Panc1 (cell line): ENCODE data around the gene C1D. TPM values are rescaled to one million over a fixed set of nuclear protein-coding genes. Genes with fewer than 3 reads are reported as not detected.

Source experiments
- ATAC-seq: fragments of 200-7000 bp; cut with Tn5 transposase; 2 replicates; pipeline ENCODE4 v1.9.1; 2020; ENCODE audit warnings: mild to moderate bottlenecking, moderate library complexity
- BruUV-seq: library from RNA; stranded (reverse); fragments of 400-500 nt; replicated peaks from 2 replicates; lab custom pipeline; 2021; lab: Mats Ljungman, UMichigan
- CTCF ChIA-PET: fragments of 300-600 bp; sonication (Branson Sonifier 250); formaldehyde crosslinking; loops from one replicate; lab custom pipeline; 2022; ENCODE audit warnings: antibody characterized with exemption; lab: Charles Lee
- POLR2A ChIA-PET: fragments of 300-600 bp; sonication (Branson Sonifier 250); formaldehyde crosslinking; loops from one replicate; lab custom pipeline; 2022; ENCODE audit warnings: antibody characterized with exemption; lab: Charles Lee
- DNase-seq: peaks from one replicate; pipeline ENCODE4 v3.0.0-alpha.2; 2010; ENCODE audit warnings: low read depth, low spot score
- H3K27ac ChIP-seq: 2 replicates; pipeline ENCODE4 v1.5.1; 2011; ENCODE audit warnings: mild to moderate bottlenecking, low read length, inconsistent platforms
- H3K27me3 ChIP-seq: fragments of 200-500 bp; sonication (Bioruptor generic); 2 replicates; pipeline ENCODE4 v1.6.0; 2014; ENCODE audit warnings: low read length, inconsistent platforms; ENCODE audit not compliant: control insufficient read depth, insufficient read depth
- H3K36me3 ChIP-seq: fragments of 200-500 bp; sonication (Bioruptor generic); 2 replicates; pipeline ENCODE4 v1.5.1; 2014; ENCODE audit warnings: inconsistent platforms, mild to moderate bottlenecking, low read length, moderate library complexity; ENCODE audit not compliant: control insufficient read depth, insufficient read depth
- H3K4me1 ChIP-seq: 2 replicates; pipeline ENCODE4 v1.5.1; 2011; ENCODE audit warnings: inconsistent platforms, mild to moderate bottlenecking, low read length, moderate library complexity; ENCODE audit not compliant: control insufficient read depth, insufficient read depth
- H3K4me3 ChIP-seq, 2 experiments: 2 replicates each; pipeline ENCODE4 v1.5.1; 2011 to 2012; ENCODE audit warnings: low read depth in 2 of 2, low read length in 2 of 2, mild to moderate bottlenecking in 2 of 2, inconsistent platforms in 1 of 2, moderate library complexity in 1 of 2
- H3K9me3 ChIP-seq: fragments of 200-500 bp; sonication (Bioruptor generic); 2 replicates; pipeline ENCODE4 v1.5.1; 2014; ENCODE audit warnings: low read depth, mild to moderate bottlenecking, inconsistent platforms, low read length, moderate library complexity; ENCODE audit not compliant: control insufficient read depth, insufficient read depth
- CTCF ChIP-seq: fragments of 450-650 bp; IDR thresholded peaks from 2 replicates; pipeline ENCODE4 v1.5.1; 2017; ENCODE audit warnings: mild to moderate bottlenecking
- POLR2AphosphoS5 ChIP-seq: IDR thresholded peaks from 2 replicates; pipeline ENCODE4 v1.6.1; 2012; ENCODE audit warnings: mild to moderate bottlenecking, low read depth, low read length, moderate library complexity
- SIN3A ChIP-seq: IDR thresholded peaks from 2 replicates; pipeline ENCODE4 v1.6.1; 2012; ENCODE audit warnings: low read depth, mild to moderate bottlenecking, low read length, moderate library complexity, borderline replicate concordance; ENCODE audit not compliant: insufficient read depth
- TCF7L2 ChIP-seq: IDR thresholded peaks from 2 replicates; pipeline ENCODE4 v1.6.1; 2011; ENCODE audit warnings: mild to moderate bottlenecking, low read depth, low read length, inconsistent platforms
- in situ Hi-C: cut with HindIII; loops from 2 replicates; pipeline ENCODE4 v1.10.0; 2016; ENCODE audit warnings: low sequenced_read_pairs, low pct_unique_long_range_greater_than_20kb
- intact Hi-C: fragments of 100-400 bp; cut with micrococcal nuclease; formaldehyde crosslinking; loops from one replicate; pipeline ENCODE4 v1.10.0; 2022; ENCODE audit not compliant: unreplicated experiment
- total RNA-seq: library from RNA; stranded (reverse); gene quantifications from one replicate; pipeline ENCODE4 v1.2.1, GENCODE V29; 2021; ENCODE audit not compliant: unreplicated experiment
- TF ChIP-seq, protein P1 (sequence below), 2 experiments: IDR thresholded peaks; 2 replicates each; pipeline ENCODE4 v1.6.1; 2011 to 2012; ENCODE audit warnings: low read depth in 2 of 2, control low read depth in 1 of 2, low read length in 1 of 2, mild to moderate bottlenecking in 1 of 2, moderate library complexity in 1 of 2; ENCODE audit not compliant: insufficient read depth in 1 of 2

C1D gene
- total RNA-seq, 1 experiment from 2014 or later = 16.8 TPM

DNA sequence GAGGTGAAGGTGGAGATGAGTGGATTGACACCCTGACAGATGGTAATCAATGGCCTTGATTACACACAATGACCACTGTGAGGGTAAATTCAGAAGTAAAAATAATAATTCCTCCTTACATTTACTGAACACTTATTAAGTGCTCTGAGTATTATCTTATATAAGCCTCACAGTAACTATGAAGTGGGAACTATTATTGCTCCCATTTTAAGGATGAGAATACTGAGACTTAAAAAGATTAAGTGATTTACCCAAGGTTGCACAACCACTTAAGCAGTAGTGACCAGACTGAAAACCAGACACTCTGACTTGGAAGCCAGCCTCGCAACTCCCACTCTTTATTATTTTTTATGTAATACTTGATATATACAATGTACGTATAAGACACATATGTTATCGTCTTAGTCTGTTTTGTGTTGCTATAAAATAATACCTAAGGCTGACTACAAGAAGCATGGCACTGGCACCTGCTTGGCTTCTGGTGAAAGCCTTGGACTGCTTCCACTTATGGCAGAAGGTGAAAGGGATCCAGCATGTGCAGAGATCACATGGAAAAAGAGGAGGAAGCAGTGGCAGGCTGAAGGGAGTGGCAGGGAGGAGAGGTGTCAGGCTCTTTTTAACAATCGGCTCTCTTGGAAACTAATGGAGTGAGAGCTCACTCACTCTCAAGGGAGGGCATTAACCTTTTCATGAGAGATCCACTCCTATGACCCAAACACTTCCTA, 41.5 kb upstream of the C1D start:
- no peak overlapping the region for H3K4me3 ChIP-seq
- in situ Hi-C loops (no loop called here), intact Hi-C loops (no loop called here)
- ATAC-seq (no peak), DNase-seq (no peak)
- ChIA-PET POLR2A (no interaction called here), CTCF (no interaction called here)
- TF ChIP-seq POLR2AphosphoS5 = no peak
- no peak for TF ChIP-seq CTCF
- TF ChIP-seq, protein P1, sequence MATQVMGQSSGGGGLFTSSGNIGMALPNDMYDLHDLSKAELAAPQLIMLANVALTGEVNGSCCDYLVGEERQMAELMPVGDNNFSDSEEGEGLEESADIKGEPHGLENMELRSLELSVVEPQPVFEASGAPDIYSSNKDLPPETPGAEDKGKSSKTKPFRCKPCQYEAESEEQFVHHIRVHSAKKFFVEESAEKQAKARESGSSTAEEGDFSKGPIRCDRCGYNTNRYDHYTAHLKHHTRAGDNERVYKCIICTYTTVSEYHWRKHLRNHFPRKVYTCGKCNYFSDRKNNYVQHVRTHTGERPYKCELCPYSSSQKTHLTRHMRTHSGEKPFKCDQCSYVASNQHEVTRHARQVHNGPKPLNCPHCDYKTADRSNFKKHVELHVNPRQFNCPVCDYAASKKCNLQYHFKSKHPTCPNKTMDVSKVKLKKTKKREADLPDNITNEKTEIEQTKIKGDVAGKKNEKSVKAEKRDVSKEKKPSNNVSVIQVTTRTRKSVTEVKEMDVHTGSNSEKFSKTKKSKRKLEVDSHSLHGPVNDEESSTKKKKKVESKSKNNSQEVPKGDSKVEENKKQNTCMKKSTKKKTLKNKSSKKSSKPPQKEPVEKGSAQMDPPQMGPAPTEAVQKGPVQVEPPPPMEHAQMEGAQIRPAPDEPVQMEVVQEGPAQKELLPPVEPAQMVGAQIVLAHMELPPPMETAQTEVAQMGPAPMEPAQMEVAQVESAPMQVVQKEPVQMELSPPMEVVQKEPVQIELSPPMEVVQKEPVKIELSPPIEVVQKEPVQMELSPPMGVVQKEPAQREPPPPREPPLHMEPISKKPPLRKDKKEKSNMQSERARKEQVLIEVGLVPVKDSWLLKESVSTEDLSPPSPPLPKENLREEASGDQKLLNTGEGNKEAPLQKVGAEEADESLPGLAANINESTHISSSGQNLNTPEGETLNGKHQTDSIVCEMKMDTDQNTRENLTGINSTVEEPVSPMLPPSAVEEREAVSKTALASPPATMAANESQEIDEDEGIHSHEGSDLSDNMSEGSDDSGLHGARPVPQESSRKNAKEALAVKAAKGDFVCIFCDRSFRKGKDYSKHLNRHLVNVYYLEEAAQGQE (IDR thresholded peaks at IDR 0.05; ENCODE audit: insufficient read depth in 1 of 2, low read depth in 2 of 2, low read length in 1 of 2) = no peak
- no peak for TF ChIP-seq TCF7L2
- TF ChIP-seq SIN3A = no peak
- peaks cover 5% of the 10 kb centered on the region; the same call in 1 of the 2 replicates for H3K9me3 ChIP-seq
- H3K36me3 ChIP-seq = no peaks in the 10 kb centered on the region
- no peak overlapping the region for H3K27ac ChIP-seq
- H3K4me1 ChIP-seq = no peaks in the 10 kb centered on the region
- H3K27me3 ChIP-seq = no peaks in the 10 kb centered on the region
- BruUV-seq = no TSS peak

- no peak for ATAC-seq
- CTCF ChIA-PET = no interaction called here
Measured at GRCh38 chr2:68103709-68104055, 40.9 kb upstream of the C1D start.

More at GRCh38 chr2:68103709-68104055, 40.9 kb upstream of the C1D start:
- H3K27ac ChIP-seq = no peak overlapping the region
- H3K9me3 ChIP-seq = peaks cover 5% of the 10 kb centered on the region; the same call in 1 of the 2 replicates
- DNase-seq = no peak
- BruUV-seq = no TSS peak
- H3K36me3 ChIP-seq = no peaks in the 10 kb centered on the region
- POLR2A ChIA-PET = no interaction called here
- in situ Hi-C loops (no loop called here), intact Hi-C loops (no loop called here)
- no peaks in the 10 kb centered on the region for H3K27me3 ChIP-seq
- H3K4me3 ChIP-seq = no peak overlapping the region
- no peak for TF ChIP-seq TCF7L2
- no peak for TF ChIP-seq SIN3A
- TF ChIP-seq CTCF = no peak
- TF ChIP-seq, protein P1 (IDR thresholded peaks at IDR 0.05; ENCODE audit: insufficient read depth in 1 of 2, low read depth in 2 of 2, low read length in 1 of 2) = no peak
- TF ChIP-seq POLR2AphosphoS5 = no peak
- no peaks in the 10 kb centered on the region for H3K4me1 ChIP-seq
